ENCODE measurements around the gene ICA1.
A peak's percentile ranks its signal among the peaks of the same experiment; 100 is the strongest.

Gene ICA1

GRCh38 chr7:8115547-8116402 lies 146.2 kb downstream of the ICA1 start:
- no peak for TF ChIP-seq CTCF (conservative IDR thresholded peaks at IDR 0.05; ENCODE audit: low read depth, low read length)
- H3K4me3 ChIP-seq (ENCODE audit: low read depth, low read length): no peak overlapping the region
- no peak for DNase-seq (ENCODE audit: low read depth)

- DNase-seq (ENCODE audit: low read depth): no peak
- no peak overlapping the region for H3K4me3 ChIP-seq (ENCODE audit: low read depth, low read length)
- TF ChIP-seq CTCF (conservative IDR thresholded peaks at IDR 0.05; ENCODE audit: low read depth, low read length): no peak
Measured at GRCh38 chr7:8114175-8114574, 147.8 kb downstream of the ICA1 start.

- no peak for DNase-seq (ENCODE audit: low read depth)
- no peak for TF ChIP-seq CTCF (conservative IDR thresholded peaks at IDR 0.05; ENCODE audit: low read depth, low read length)
Measured at GRCh38 chr7:8113184-8113583, 148.8 kb downstream of the ICA1 start.

GRCh38 chr7:8112685-8113084 lies 149.3 kb downstream of the ICA1 start:
- no peak overlapping the region for H3K4me3 ChIP-seq (ENCODE audit: low read depth, low read length)
- no peak for TF ChIP-seq CTCF (conservative IDR thresholded peaks at IDR 0.05; ENCODE audit: low read depth, low read length)
- no peak for DNase-seq (ENCODE audit: low read depth)

More at GRCh38 chr7:8113184-8113583, 148.8 kb downstream of the ICA1 start:
- no peak overlapping the region for H3K4me3 ChIP-seq (ENCODE audit: low read depth, low read length)

- H3K4me3 ChIP-seq (ENCODE audit: low read depth, low read length): no peak overlapping the region
- TF ChIP-seq CTCF (conservative IDR thresholded peaks at IDR 0.05; ENCODE audit: low read depth, low read length): no peak
- no peak for DNase-seq (ENCODE audit: low read depth)
Measured at GRCh38 chr7:8111282-8111960, 150.5 kb downstream of the ICA1 start.

- H3K4me3 ChIP-seq (ENCODE audit: low read depth, low read length): no peak overlapping the region
- TF ChIP-seq CTCF (conservative IDR thresholded peaks at IDR 0.05; ENCODE audit: low read depth, low read length): no peak
- peak; percentile 31 for DNase-seq (ENCODE audit: low read depth)
Measured at GRCh38 chr7:8109196-8110022, 152.6 kb downstream of the ICA1 start.

Data from choroid plexus epithelial cell (primary cell).